Testis (tissue), 3 donors: Measurements from ENCODE around the gene ATAD3C. TPM values are rescaled to one million over a fixed set of nuclear protein-coding genes. Genes with fewer than 3 reads are reported as not detected.
"Not testable (repeated sequence)": the region's sequence is repeated elsewhere in the genome, so short reads cannot be mapped to it uniquely, and the experiment has no call there.

Experiments
- DNase-seq: peaks from one replicate; pipeline ENCODE4 v3.0.0-alpha.2; 2019
- H3K27ac ChIP-seq, 2 donors: fragments of 200-600 bp; sonication (generic); one replicate each; pipeline ENCODE4 v1.5.1; 2019
- H3K27me3 ChIP-seq: fragments of 200-600 bp; sonication (generic); one replicate; pipeline ENCODE4 v1.5.1; 2019
- H3K36me3 ChIP-seq: fragments of 200-600 bp; sonication (generic); one replicate; pipeline ENCODE4 v1.5.1; 2017; ENCODE audit warnings: low read depth; ENCODE audit errors: missing control alignments
- H3K4me1 ChIP-seq: fragments of 200-600 bp; sonication (generic); one replicate; pipeline ENCODE4 v1.5.1; 2019
- H3K4me3 ChIP-seq, 2 donors: fragments of 200-600 bp; sonication (generic); one replicate each; pipeline ENCODE4 v1.5.1; 2017 to 2019
- H3K9me3 ChIP-seq: fragments of 200-600 bp; sonication (generic); one replicate; pipeline ENCODE4 v1.5.1; 2017
- CTCF ChIP-seq, 3 experiments: fragments of 450-650 bp in 2 of 3; fragments of 200-600 bp in 1 of 3; sonication (generic) in 1 of 3; IDR thresholded peaks; one replicate each; pipeline ENCODE4 v1.5.1; 2016 to 2019; ENCODE audit warnings: antibody characterized with exemption in 3 of 3, mild to moderate bottlenecking in 2 of 3, moderate library complexity in 1 of 3
- POLR2A ChIP-seq: fragments of 450-650 bp; IDR thresholded peaks from one replicate; pipeline ENCODE4 v1.6.1; 2017; ENCODE audit warnings: antibody characterized with exemption, mild to moderate bottlenecking, moderate library complexity
- WGBS, 2 donors: methylation state at CpG; one replicate each; pipeline ENCODE4 v1.1.5; 2018; 5-methylcytosine and 5-hydroxymethylcytosine counted together
- intact Hi-C: fragments of 100-400 bp; cut with DNase I; formaldehyde crosslinking; loops from one replicate; pipeline ENCODE4 v1.15.1; 2023; ENCODE audit warnings: low total_unique reads
- polyA plus RNA-seq: library from polyadenylated mRNA; stranded (reverse); fragments of 350-450 nt; fragmentation: Illumina TruSeq; extraction: RNeasy Lipid Tissue Mini Kit (QIAGEN cat#74804); gene quantifications from one replicate; pipeline ENCODE4 v1.2.3, GENCODE V29; 2014; ENCODE audit warnings: low read depth, low replicate concordance; ENCODE audit not compliant: insufficient read depth
- total RNA-seq, 2 donors: library from RNA; depleted of rRNA; stranded (reverse); fragments of >200 nt; gene quantifications; one replicate each; pipeline ENCODE4 v1.2.3, GENCODE V29; 2016

ATAD3C gene
- total and polyA plus RNA-seq, 3 donors from 2014 or later: 1.3 to 3.0 (median 1.5) TPM

GRCh38 chr1:1402072-1402900, 47.2 kb upstream of the ATAD3C start:
- 68 to 75% methylated on average over 16 to 20 of the region's 20 CpGs for WGBS, 2 donors
- TF ChIP-seq CTCF (IDR thresholded peaks at IDR 0.05): peak; percentile 18 to 47 (median 36)
- TF ChIP-seq POLR2A: no peak
- Histone ChIP-seq H3K4me1 (peaks cover 28% of the 10 kb centered on the region), H3K36me3 (no peaks in the 10 kb centered on the region), H3K4me3 (no peak overlapping the region), H3K27me3 (no peaks in the 10 kb centered on the region), H3K27ac (no peak overlapping the region), H3K9me3 (no peaks in the 10 kb centered on the region)
- intact Hi-C loops: no loop called here
- no peak for DNase-seq

- H3K27me3 ChIP-seq, H3K4me3 ChIP-seq, H3K9me3 ChIP-seq, H3K36me3 ChIP-seq, DNase-seq, H3K27ac ChIP-seq, intact Hi-C loops: not testable (repeated sequence)
- WGBS, 2 donors: 79 to 83% methylated on average over 9 of the region's 9 CpGs
- peaks cover 23% of the 10 kb centered on the region for H3K4me1 ChIP-seq
These were observed 46.5 kb upstream of the ATAD3C start for GRCh38 chr1:1402901-1403392.

- no peaks in the 10 kb centered on the region for H3K36me3 ChIP-seq
- TF ChIP-seq POLR2A: no peak
- no peak for TF ChIP-seq CTCF (IDR thresholded peaks at IDR 0.05)
These were observed 45.8 kb upstream of the ATAD3C start for GRCh38 chr1:1403653-1404052.

GRCh38 chr1:1406101-1406820, 43.2 kb upstream of the ATAD3C start:
- H3K4me3 ChIP-seq: peak overlapping the region; percentile 95 to 98
- no peaks in the 10 kb centered on the region for H3K36me3 ChIP-seq
- no peak for DNase-seq
- WGBS, 2 donors: 19 to 31% methylated on average over 42 to 43 of the region's 43 CpGs
- TF ChIP-seq POLR2A (no peak), CTCF (IDR thresholded peaks at IDR 0.05) (no peak)
- no peaks in the 10 kb centered on the region for H3K9me3 ChIP-seq
- intact Hi-C loops: no loop called here
- H3K27ac ChIP-seq: peak overlapping the region; percentile 74 to 86
- peaks cover 14% of the 10 kb centered on the region for H3K4me1 ChIP-seq
- H3K27me3 ChIP-seq: no peaks in the 10 kb centered on the region

More at GRCh38 chr1:1403653-1404052, 45.8 kb upstream of the ATAD3C start:
- Histone ChIP-seq H3K4me3 (no peak overlapping the region), H3K27ac (no peak overlapping the region), H3K4me1 (peaks cover 21% of the 10 kb centered on the region), H3K27me3 (no peaks in the 10 kb centered on the region), H3K9me3 (no peaks in the 10 kb centered on the region)
- WGBS, 2 donors: 75 to 81% methylated on average over 7 of the region's 7 CpGs
- intact Hi-C loops: no loop called here
- DNase-seq: no peak
